Activated CD4-positive, alpha-beta memory T cell treated with anti-CD3 and anti-CD28 coated beads, Interleukin-2, amount 10 ng/mL, durations not matched to agents 7 days and 5 days (primary cell): ENCODE data around the gene RPL27A. TPM values are rescaled to one million over a fixed set of nuclear protein-coding genes. Genes with fewer than 3 reads are reported as not detected.

Source experiments
- CTCF ChIA-PET: fragments of 350-600 bp; sonication (Branson Sonifier 250); formaldehyde crosslinking; loops from one replicate; lab custom pipeline; 2021; ENCODE audit warnings: antibody characterized with exemption, inconsistent platforms; lab: Charles Lee
- POLR2A ChIA-PET: fragments of 350-600 bp; sonication (Branson Sonifier 250); formaldehyde crosslinking; loops from one replicate; lab custom pipeline; 2021; ENCODE audit warnings: antibody characterized with exemption; lab: Charles Lee
- DNase-seq: peaks from one replicate; pipeline ENCODE4 v3.0.0-alpha.2; 2020
- H3K27ac Mint-ChIP-seq: one replicate; pipeline ENCODE4 v1.8.0; 2021; ENCODE audit warnings: mild to moderate bottlenecking, mixed read lengths
- H3K27me3 Mint-ChIP-seq: one replicate; pipeline ENCODE4 v1.8.0; 2021; ENCODE audit warnings: mixed read lengths
- H3K36me3 Mint-ChIP-seq: one replicate; pipeline ENCODE4 v1.8.0; 2021; ENCODE audit warnings: low read depth, mixed read lengths
- H3K4me1 Mint-ChIP-seq: one replicate; pipeline ENCODE4 v1.8.0; 2021; ENCODE audit warnings: mixed read lengths
- H3K4me3 Mint-ChIP-seq: one replicate; pipeline ENCODE4 v1.8.0; 2021; ENCODE audit warnings: mild to moderate bottlenecking, mixed read lengths
- H3K9me3 Mint-ChIP-seq: one replicate; pipeline ENCODE4 v1.8.0; 2021; ENCODE audit warnings: mixed read lengths
- total RNA-seq, 2 experiments: library from RNA; stranded (reverse); gene quantifications; one replicate each; pipeline ENCODE4 v1.2.3, GENCODE V29; 2021

RPL27A gene
- total RNA-seq, 2 experiments from 2014 or later: 817 to 856 TPM

GRCh38 chr11:8732324-8732670 lies 49.7 kb downstream of the RPL27A start:
- POLR2A ChIA-PET: no interaction called here
- CTCF ChIA-PET: no interaction called here
- Mint-ChIP-seq H3K36me3 (no peaks in the 10 kb centered on the region), H3K9me3 (no peaks in the 10 kb centered on the region), H3K27ac (no peak overlapping the region), H3K4me1 (no peaks in the 10 kb centered on the region), H3K4me3 (no peak overlapping the region), H3K27me3 (peaks cover 2% of the 10 kb centered on the region)
- no peak for DNase-seq

DNA sequence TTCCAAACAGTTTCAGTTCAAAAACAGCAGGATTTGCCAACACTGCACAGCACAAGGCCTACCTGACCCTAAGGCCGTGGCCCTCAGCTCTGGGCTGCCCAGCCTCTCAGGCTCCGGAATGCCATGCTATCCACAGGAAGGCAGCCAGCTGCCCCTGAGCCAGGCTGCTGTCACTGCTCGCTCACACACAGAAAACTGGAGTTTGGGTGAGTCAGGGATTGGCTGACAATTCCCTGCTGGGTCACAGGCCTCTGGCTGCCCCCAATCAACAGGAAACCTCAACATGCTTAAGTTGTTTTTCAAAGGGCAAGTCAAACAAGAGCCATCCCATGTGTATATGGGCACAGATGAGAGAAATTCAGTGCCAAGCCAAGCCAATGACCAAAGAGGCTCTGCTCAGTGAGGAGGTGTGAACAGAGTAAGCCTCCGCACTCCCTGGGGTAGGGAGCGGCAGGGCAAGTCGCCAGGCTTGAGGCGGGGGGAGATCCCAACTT lies 50.2 kb downstream of the RPL27A start:
- no peaks in the 10 kb centered on the region for H3K36me3 Mint-ChIP-seq
- H3K4me1 Mint-ChIP-seq: no peaks in the 10 kb centered on the region
- DNase-seq: no peak
- no peak overlapping the region for H3K27ac Mint-ChIP-seq
- H3K27me3 Mint-ChIP-seq: peaks cover 2% of the 10 kb centered on the region
- H3K4me3 Mint-ChIP-seq: no peak overlapping the region
- H3K9me3 Mint-ChIP-seq: no peaks in the 10 kb centered on the region
- ChIA-PET POLR2A (no interaction called here), CTCF (no interaction called here)

DNA sequence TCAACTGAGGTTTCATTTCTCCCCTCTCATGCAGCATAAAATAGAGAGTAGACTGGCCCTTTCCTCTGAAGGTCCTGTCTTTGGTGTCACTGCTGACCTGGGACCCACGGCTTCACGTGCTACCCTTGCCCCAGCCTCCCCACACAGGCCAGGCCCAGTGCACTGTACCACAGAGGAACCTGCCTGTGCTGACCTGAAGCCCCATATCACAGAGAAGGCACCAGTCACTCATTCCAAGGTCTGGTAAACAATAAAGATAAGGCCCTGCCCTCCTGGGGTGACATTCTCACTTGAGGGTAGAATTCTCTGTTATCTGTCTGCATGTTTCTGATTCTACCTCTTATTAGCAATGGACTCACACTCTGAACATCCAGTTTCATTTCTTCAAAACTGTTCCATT lies 51.3 kb downstream of the RPL27A start:
- no peaks in the 10 kb centered on the region for H3K27me3 Mint-ChIP-seq
- ChIA-PET POLR2A (no interaction called here), CTCF (no interaction called here)
- no peak overlapping the region for H3K27ac Mint-ChIP-seq
- no peak overlapping the region for H3K4me3 Mint-ChIP-seq
- no peak for DNase-seq
- H3K4me1 Mint-ChIP-seq: no peaks in the 10 kb centered on the region
- no peaks in the 10 kb centered on the region for H3K36me3 Mint-ChIP-seq
- H3K9me3 Mint-ChIP-seq: no peaks in the 10 kb centered on the region

- H3K4me1 Mint-ChIP-seq: no peaks in the 10 kb centered on the region
- no peak overlapping the region for H3K27ac Mint-ChIP-seq
- POLR2A ChIA-PET: no interaction called here
- H3K36me3 Mint-ChIP-seq: no peaks in the 10 kb centered on the region
- no peaks in the 10 kb centered on the region for H3K27me3 Mint-ChIP-seq
- no peak for DNase-seq
- no peak overlapping the region for H3K4me3 Mint-ChIP-seq
- no peaks in the 10 kb centered on the region for H3K9me3 Mint-ChIP-seq
- CTCF ChIA-PET: interaction anchor here (0.6 to 0.7 kb wide), 2 partner anchors 229 to 342 kb away, joined by 3 read pairs; no protein-coding TSS in a partner anchor
Observed at GRCh38 chr11:8735094-8735493, 52.5 kb downstream of the RPL27A start.

GRCh38 chr11:8739309-8739793 lies 56.8 kb downstream of the RPL27A start:
- Mint-ChIP-seq H3K27ac (no peak overlapping the region), H3K36me3 (no peaks in the 10 kb centered on the region), H3K4me1 (no peaks in the 10 kb centered on the region), H3K27me3 (no peaks in the 10 kb centered on the region), H3K4me3 (no peak overlapping the region), H3K9me3 (no peaks in the 10 kb centered on the region)
- ChIA-PET POLR2A (no interaction called here), CTCF (no interaction called here)
- DNase-seq: no peak

Other genes with a start within 250 kb of the RPL27A start
- under 1 TPM; 0.18 to 0.71 TPM for gene STK33, start 88.6 kb upstream of the RPL27A start, total RNA-seq
- 10 to 100 TPM; 17.8 to 22.4 TPM for gene TRIM66, start 127 bp upstream of the RPL27A start, total RNA-seq
- 10 to 100 TPM; 36.0 to 38.1 TPM for gene AKIP1, start 228.4 kb downstream of the RPL27A start, total RNA-seq